ENCODE results near the gene STARD9.

GRCh38 chr15:42687740-42688139 is 112.3 kb downstream of the STARD9 start:
- TF ChIP-seq CTCF (IDR thresholded peaks at IDR 0.05) (no peak), POLR2A (IDR thresholded peaks at IDR 0.05) (no peak)

Measured in uterus (tissue), 2 donors.